Endometrium (tissue), 2 donors: ENCODE results near the gene SORBS1.
A peak's percentile ranks its signal among the peaks of the same experiment; 100 is the strongest.

Source experiments
- FAIRE-seq: peaks from 2 replicates; lab custom pipeline; 2012; peaks lifted over from hg19 to GRCh38; lab: Jason Lieb, UNC
- donor health status: control.
- donor health status: control.

Gene SORBS1

GRCh38 chr10:95561177-95561863 is at the start of gene SORBS1:
Gene SORBS1, minus strand, starts transcription at chr10:95561371. Its CDS starts 120,236 bp downstream, at chr10:95441135.
- FAIRE-seq, result no peak

- no peak for FAIRE-seq
Measured at GRCh38 chr10:95610727-95611126, 49.6 kb upstream of the SORBS1 start.

GRCh38 chr10:95606922-95607321 is 45.8 kb upstream of the SORBS1 start:
- FAIRE-seq, result no peak

GRCh38 chr10:95605163-95605562 is 44.0 kb upstream of the SORBS1 start:
- no peak for FAIRE-seq

GRCh38 chr10:95604630-95605029 is 43.5 kb upstream of the SORBS1 start:
- no peak for FAIRE-seq

- no peak for FAIRE-seq
Measured at GRCh38 chr10:95602382-95602781, 41.2 kb upstream of the SORBS1 start.

- FAIRE-seq, result peak; percentile 72
Measured at GRCh38 chr10:95601116-95601719, 40.0 kb upstream of the SORBS1 start.

- no peak for FAIRE-seq
Measured at GRCh38 chr10:95600158-95600557, 39.0 kb upstream of the SORBS1 start.

GRCh38 chr10:95597788-95598187 is 36.6 kb upstream of the SORBS1 start:
- FAIRE-seq, result no peak

GRCh38 chr10:95588025-95588424 is 26.9 kb upstream of the SORBS1 start:
- FAIRE-seq, result no peak

- no peak for FAIRE-seq
Measured at GRCh38 chr10:95579835-95580535, 18.8 kb upstream of the SORBS1 start.

- FAIRE-seq, result no peak
Measured at GRCh38 chr10:95579292-95579691, 18.1 kb upstream of the SORBS1 start.

- FAIRE-seq, result no peak
Measured at GRCh38 chr10:95578619-95579018, 17.4 kb upstream of the SORBS1 start.

GRCh38 chr10:95574649-95575365 is 13.6 kb upstream of the SORBS1 start:
- FAIRE-seq, result no peak

GRCh38 chr10:95573964-95574604 is 12.9 kb upstream of the SORBS1 start:
- FAIRE-seq, result no peak

- no peak for FAIRE-seq
Measured at GRCh38 chr10:95573527-95573926, 12.4 kb upstream of the SORBS1 start.

GRCh38 chr10:95572131-95572820 is 11.1 kb upstream of the SORBS1 start:
- no peak for FAIRE-seq

GRCh38 chr10:95571390-95571789 is 10.2 kb upstream of the SORBS1 start:
- no peak for FAIRE-seq

- no peak for FAIRE-seq
Measured at GRCh38 chr10:95569368-95569767, 8.2 kb upstream of the SORBS1 start.

GRCh38 chr10:95567903-95568630 is 6.9 kb upstream of the SORBS1 start:
- FAIRE-seq, result no peak

GRCh38 chr10:95566136-95566535 is 5.0 kb upstream of the SORBS1 start:
- no peak for FAIRE-seq
